Breast epithelium (tissue), 3 donors: Measurements from ENCODE around the gene CHD5.

Experiments used
- POLR2A ChIP-seq: fragments of 450-650 bp; IDR thresholded peaks from one replicate; pipeline ENCODE4 v1.6.1; 2016; ENCODE audit warnings: antibody characterized with exemption, mild to moderate bottlenecking, moderate library complexity
- POLR2AphosphoS5 ChIP-seq, 3 donors: sonication (generic); formaldehyde crosslinking; IDR thresholded peaks; one replicate each; pipeline ENCODE4 v1.6.1; 2017; ENCODE audit warnings: antibody characterized with exemption in 3 of 3
- TF ChIP-seq, protein P1 (sequence below), 3 donors: fragments of 450-650 bp; IDR thresholded peaks; one replicate each; pipeline ENCODE4 v1.5.1; 2016 to 2017; ENCODE audit warnings: antibody characterized with exemption in 3 of 3, mild to moderate bottlenecking in 3 of 3, moderate library complexity in 3 of 3

DNA sequence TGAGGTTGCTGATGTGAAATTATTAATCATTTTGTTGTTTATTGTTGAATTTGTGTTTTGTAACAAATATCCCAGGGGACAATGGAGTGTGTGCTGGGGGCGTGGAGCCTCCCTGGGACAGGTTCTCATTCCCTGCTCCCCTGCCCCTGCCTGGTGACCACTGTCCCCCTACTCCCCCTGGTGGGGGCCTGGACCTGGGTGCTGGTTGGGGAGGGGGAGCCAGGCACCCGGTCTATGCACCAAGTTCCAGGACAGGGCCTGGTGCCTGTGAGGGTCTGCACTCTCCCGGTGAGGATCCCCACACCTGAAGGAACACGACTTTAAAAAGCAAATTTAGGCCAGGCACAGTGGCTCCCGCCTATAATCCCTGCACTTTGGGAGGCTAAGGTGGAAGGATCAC is 42.4 kb downstream of the CHD5 start:
- TF ChIP-seq, protein P1, sequence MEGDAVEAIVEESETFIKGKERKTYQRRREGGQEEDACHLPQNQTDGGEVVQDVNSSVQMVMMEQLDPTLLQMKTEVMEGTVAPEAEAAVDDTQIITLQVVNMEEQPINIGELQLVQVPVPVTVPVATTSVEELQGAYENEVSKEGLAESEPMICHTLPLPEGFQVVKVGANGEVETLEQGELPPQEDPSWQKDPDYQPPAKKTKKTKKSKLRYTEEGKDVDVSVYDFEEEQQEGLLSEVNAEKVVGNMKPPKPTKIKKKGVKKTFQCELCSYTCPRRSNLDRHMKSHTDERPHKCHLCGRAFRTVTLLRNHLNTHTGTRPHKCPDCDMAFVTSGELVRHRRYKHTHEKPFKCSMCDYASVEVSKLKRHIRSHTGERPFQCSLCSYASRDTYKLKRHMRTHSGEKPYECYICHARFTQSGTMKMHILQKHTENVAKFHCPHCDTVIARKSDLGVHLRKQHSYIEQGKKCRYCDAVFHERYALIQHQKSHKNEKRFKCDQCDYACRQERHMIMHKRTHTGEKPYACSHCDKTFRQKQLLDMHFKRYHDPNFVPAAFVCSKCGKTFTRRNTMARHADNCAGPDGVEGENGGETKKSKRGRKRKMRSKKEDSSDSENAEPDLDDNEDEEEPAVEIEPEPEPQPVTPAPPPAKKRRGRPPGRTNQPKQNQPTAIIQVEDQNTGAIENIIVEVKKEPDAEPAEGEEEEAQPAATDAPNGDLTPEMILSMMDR (IDR thresholded peaks at IDR 0.05) = no peak
- TF ChIP-seq POLR2AphosphoS5 (IDR thresholded peaks at IDR 0.05) (no peak), POLR2A (no peak)
